ENCODE results near the gene PTPRT. TPM values are rescaled to one million over a fixed set of nuclear protein-coding genes. Genes with fewer than 3 reads are reported as not detected.

The PTPRT gene
- total RNA-seq, 1 donor = 0.72 TPM

DNA sequence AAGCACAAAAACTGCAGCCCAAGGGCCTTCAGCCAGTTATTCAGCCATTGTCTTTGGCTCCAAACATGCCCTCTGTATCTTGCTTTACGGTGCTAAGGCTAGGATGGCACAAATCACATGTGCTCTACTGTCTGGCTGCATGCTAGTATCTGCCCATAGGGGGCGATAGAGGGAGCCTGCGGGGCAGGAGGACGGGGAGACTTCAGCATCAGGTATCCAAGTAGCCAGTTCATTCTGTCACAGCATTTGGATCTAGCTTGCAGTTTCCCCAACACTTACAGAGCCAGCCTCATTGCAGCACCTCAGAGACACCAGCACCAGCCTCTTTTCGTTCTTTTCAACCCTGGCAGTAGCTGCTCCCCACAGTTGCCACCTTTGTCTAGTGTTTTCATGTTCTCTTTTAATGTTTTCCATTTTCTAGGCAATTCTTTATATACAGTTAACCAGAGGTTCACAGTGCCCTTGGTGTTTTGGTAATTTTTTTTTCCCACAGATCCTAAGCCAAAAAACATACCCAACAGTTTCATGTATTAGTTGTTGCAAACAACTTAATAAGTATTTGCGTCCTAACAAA lies 705.9 kb downstream of the PTPRT start:
- no peak overlapping the region for H3K4me3 ChIP-seq (ENCODE audit: low read depth, low read length)
- TF ChIP-seq, protein P1, sequence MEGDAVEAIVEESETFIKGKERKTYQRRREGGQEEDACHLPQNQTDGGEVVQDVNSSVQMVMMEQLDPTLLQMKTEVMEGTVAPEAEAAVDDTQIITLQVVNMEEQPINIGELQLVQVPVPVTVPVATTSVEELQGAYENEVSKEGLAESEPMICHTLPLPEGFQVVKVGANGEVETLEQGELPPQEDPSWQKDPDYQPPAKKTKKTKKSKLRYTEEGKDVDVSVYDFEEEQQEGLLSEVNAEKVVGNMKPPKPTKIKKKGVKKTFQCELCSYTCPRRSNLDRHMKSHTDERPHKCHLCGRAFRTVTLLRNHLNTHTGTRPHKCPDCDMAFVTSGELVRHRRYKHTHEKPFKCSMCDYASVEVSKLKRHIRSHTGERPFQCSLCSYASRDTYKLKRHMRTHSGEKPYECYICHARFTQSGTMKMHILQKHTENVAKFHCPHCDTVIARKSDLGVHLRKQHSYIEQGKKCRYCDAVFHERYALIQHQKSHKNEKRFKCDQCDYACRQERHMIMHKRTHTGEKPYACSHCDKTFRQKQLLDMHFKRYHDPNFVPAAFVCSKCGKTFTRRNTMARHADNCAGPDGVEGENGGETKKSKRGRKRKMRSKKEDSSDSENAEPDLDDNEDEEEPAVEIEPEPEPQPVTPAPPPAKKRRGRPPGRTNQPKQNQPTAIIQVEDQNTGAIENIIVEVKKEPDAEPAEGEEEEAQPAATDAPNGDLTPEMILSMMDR (IDR thresholded peaks at IDR 0.05; ENCODE audit: insufficient read depth, low read length) = no peak
- DNase-seq (ENCODE audit: low read depth) = no peak

DNA sequence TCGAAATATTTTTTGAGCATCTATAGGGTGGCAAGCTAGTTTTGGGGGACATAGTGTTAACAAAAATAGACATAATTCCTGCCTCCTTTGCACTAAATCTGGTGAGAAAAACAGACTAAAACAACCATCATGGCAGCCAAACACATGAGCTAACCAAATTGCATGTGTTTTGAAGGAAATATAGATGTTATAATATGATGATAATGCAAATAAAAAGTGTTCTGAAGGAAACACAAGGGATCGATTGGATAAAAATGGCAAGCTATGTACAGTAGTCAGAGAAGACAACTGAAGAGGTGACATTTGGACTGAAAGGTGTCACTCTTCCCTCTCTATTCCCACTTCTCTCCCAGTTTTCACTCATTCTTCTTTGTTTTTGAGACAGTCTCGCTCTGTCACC lies 706.9 kb downstream of the PTPRT start:
- H3K4me3 ChIP-seq (ENCODE audit: low read depth, low read length) = no peak overlapping the region
- DNase-seq (ENCODE audit: low read depth) = no peak
- TF ChIP-seq, protein P1 (IDR thresholded peaks at IDR 0.05; ENCODE audit: insufficient read depth, low read length) = no peak

DNA sequence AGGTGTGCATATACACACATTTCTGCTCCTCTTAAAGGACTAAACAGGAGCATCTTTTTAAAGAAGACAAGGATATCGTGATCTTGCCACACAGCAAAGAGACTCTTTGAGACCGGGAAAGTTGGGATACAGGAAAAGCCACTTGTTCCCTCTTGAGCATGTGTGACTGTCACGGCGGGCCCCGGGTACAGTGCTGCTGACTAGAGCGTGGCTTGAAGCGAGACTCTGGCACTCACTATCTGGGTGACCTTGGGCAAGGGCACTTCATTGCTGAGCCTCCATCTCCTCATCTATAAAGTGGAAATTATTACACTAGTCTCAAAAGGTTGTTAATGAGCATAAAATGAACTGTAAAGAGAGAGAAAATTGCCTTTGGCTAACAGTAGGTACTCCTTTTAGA lies 713.9 kb downstream of the PTPRT start:
- DNase-seq (ENCODE audit: low read depth) = no peak

DNA sequence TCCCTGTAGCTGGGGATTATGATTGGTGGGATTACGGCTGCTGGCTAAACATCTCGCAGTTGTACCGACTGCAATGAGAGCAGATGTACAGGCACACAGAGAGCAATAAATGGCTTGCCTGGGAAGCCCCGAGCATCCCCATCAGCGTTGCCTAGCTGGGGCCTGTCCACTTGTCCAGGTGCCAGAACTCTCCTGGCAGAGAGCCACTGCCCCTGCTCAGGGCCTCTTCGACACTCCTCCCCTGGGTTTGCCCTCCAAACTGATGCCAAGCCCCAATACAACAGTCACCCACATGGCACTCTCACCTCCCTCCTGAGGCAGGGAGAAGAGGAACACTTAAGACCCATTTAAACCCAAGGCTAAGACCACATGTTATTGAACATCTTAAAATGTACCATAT lies 715.1 kb downstream of the PTPRT start:
- TF ChIP-seq, protein P1 (IDR thresholded peaks at IDR 0.05; ENCODE audit: insufficient read depth, low read length) = no peak
- no peak for DNase-seq (ENCODE audit: low read depth)
- H3K4me3 ChIP-seq (ENCODE audit: low read depth, low read length) = no peak overlapping the region

More for the DNA sequence above, 713.9 kb downstream of the PTPRT start:
- TF ChIP-seq, protein P1 (IDR thresholded peaks at IDR 0.05; ENCODE audit: insufficient read depth, low read length) = no peak
- no peak overlapping the region for H3K4me3 ChIP-seq (ENCODE audit: low read depth, low read length)

DNA sequence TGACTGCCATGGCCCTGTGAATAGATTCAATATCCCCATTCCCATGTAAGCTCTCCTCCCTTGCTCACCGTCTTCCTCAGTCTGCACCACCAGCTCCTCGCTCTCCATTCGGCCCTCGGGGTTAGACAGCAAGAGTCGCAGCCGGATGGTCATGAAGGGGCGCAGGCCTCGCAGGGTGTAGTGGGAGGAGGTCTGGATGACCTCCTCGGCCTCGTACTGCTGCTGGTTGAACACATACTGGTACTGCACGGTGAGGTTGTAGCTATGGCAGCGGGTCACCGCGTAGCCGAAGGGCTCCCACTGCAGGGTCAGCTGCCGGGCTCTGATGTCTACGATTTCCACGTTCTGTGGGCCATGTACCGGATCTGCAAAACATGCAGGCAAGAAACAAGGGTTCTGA lies 717.5 kb downstream of the PTPRT start:
- H3K4me3 ChIP-seq (ENCODE audit: low read depth, low read length) = no peak overlapping the region
- TF ChIP-seq, protein P1 (IDR thresholded peaks at IDR 0.05; ENCODE audit: insufficient read depth, low read length) = no peak
- DNase-seq (ENCODE audit: low read depth) = no peak

DNA sequence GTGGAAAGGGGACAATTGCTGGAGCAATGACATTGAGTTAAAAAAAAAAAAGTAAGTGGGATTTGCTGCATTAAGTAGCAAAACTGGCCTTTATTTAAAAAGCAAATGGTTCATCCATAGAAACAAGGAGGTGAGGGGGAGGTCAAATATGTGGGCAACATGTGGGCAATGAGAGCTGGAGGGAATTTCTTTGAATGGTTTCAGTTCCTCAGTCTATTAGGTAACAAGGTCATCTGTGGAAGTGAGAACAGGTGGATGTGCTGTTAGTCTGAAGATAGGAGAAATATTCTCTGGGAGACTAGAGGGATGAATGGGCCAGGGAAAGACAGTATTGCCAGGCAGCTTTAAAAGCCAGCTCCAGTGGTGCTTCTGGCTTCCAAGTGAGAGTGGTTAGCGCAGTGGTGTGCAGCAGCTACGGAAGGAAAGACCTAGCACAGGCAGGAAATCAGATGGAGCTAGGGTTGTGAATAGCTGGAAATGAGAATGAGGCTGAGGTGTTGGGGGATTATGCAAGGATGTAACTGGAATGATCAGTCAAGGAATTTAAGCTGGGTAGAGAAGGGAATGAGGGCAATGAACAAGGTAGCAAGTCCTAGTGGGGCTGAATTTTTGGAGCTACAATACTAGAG lies 727.6 kb downstream of the PTPRT start:
- TF ChIP-seq, protein P1 (IDR thresholded peaks at IDR 0.05; ENCODE audit: insufficient read depth, low read length) = no peak
- H3K4me3 ChIP-seq (ENCODE audit: low read depth, low read length) = no peak overlapping the region
- DNase-seq (ENCODE audit: low read depth) = no peak

DNA sequence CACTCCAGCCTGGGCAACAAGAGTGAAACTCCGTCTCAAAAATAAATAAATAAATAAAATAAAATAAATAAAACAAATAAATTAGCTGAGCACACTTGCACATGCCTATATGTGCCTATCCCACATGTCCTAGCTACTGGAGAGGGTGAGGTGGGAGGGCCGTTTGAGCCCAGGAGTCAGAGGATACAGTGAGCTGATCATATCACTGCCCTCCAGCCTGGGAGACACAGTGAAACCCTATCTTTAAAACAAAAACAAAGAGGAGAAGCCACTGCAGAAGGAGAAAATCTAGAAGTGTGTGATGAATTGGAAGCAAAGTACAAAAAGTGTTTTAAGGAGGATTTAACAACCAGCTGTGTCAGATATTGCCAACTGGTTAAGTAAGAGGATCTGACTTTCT lies 728.4 kb downstream of the PTPRT start:
- no peak for DNase-seq (ENCODE audit: low read depth)
- TF ChIP-seq, protein P1 (IDR thresholded peaks at IDR 0.05; ENCODE audit: insufficient read depth, low read length) = no peak
- no peak overlapping the region for H3K4me3 ChIP-seq (ENCODE audit: low read depth, low read length)
